ENCODE results near the gene MYH14. TPM values are rescaled to one million over a fixed set of nuclear protein-coding genes. Genes with fewer than 3 reads are reported as not detected.

MYH14 gene
- total RNA-seq, 1 experiment from 2014 or later: 0.84 TPM

DNA sequence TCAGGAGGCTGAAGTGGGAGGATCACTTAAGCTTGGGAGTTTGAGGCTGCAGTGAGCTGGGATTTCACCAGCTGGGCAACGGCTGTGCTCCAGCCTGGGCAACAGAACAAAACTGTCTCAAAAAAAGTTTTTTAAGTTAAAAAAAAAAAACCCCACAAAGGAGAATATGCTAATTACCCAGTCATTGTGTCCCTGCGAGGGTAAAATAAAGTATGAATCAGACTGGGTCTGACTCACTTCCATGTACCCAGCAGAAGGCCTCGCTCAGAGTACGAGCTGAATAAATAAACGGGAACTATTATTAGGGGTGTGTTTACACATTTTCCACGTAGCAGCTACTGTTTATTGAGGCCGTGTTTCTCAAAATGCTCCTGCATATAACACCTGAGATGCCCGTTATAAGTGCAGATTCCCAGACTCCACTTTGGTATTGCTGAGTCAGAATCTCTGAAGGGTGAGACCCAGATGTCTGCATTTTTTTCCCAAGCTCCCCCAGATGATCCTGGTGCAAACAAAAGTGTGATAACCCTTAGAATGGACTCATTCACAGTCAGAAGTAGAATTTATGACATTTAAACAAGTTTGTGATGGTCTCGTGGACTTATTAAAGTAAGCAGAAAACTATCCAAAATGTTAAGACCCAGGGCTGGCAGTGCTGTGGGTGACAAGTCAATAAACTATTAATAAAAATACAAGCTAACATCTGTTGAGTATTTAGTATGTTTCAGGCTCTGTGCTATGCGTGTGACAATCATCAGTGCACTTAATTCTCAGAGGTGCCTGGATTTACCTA lies 97.6 kb downstream of the MYH14 start:
- no peak overlapping the region for H3K27ac ChIP-seq (ENCODE audit: low read depth, low read length, poor library complexity, severe bottlenecking)

GRCh38 chr19:50301607-50301971 lies 98.2 kb downstream of the MYH14 start:
- no peak for DNase-seq (ENCODE audit: low spot score)
- no TSS peak for BruUV-seq (replicated peaks)
- POLR2A ChIA-PET (ENCODE audit: low non-redundant PET): no interaction called here
- TF ChIP-seq EZH2 (IDR thresholded peaks at IDR 0.05; ENCODE audit: borderline replicate concordance, low read depth, low read length, poor library complexity, severe bottlenecking): no peak
- TF ChIP-seq, protein P1, sequence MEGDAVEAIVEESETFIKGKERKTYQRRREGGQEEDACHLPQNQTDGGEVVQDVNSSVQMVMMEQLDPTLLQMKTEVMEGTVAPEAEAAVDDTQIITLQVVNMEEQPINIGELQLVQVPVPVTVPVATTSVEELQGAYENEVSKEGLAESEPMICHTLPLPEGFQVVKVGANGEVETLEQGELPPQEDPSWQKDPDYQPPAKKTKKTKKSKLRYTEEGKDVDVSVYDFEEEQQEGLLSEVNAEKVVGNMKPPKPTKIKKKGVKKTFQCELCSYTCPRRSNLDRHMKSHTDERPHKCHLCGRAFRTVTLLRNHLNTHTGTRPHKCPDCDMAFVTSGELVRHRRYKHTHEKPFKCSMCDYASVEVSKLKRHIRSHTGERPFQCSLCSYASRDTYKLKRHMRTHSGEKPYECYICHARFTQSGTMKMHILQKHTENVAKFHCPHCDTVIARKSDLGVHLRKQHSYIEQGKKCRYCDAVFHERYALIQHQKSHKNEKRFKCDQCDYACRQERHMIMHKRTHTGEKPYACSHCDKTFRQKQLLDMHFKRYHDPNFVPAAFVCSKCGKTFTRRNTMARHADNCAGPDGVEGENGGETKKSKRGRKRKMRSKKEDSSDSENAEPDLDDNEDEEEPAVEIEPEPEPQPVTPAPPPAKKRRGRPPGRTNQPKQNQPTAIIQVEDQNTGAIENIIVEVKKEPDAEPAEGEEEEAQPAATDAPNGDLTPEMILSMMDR (conservative IDR thresholded peaks at IDR 0.05; ENCODE audit: low read depth, low read length): no peak
- H3K9me3 ChIP-seq (ENCODE audit: low read depth, low read length, poor library complexity, severe bottlenecking): no peaks in the 10 kb centered on the region
- no peaks in the 10 kb centered on the region for H3K36me3 ChIP-seq (ENCODE audit: insufficient read depth, low read length, poor library complexity, severe bottlenecking)
- no peak overlapping the region for H3K4me3 ChIP-seq (ENCODE audit: low read depth, low read length, poor library complexity, severe bottlenecking)
- CTCF ChIA-PET: no interaction called here
- intact Hi-C loops (cut with micrococcal nuclease; ENCODE audit: unreplicated experiment): no loop called here
- no peaks in the 10 kb centered on the region for H3K27me3 ChIP-seq (replicated peaks; ENCODE audit: insufficient read depth, low read depth, low read length, poor library complexity)
- H3K4me1 ChIP-seq (ENCODE audit: insufficient read depth, low read length, poor library complexity, severe bottlenecking): no peaks in the 10 kb centered on the region
- H3K27ac ChIP-seq (ENCODE audit: low read depth, low read length, poor library complexity, severe bottlenecking): no peak overlapping the region

More for the DNA sequence above, 97.6 kb downstream of the MYH14 start:
- Histone ChIP-seq H3K4me3 (ENCODE audit: low read depth, low read length, poor library complexity, severe bottlenecking) (no peak overlapping the region), H3K36me3 (ENCODE audit: insufficient read depth, low read length, poor library complexity, severe bottlenecking) (no peaks in the 10 kb centered on the region), H3K4me1 (ENCODE audit: insufficient read depth, low read length, poor library complexity, severe bottlenecking) (no peaks in the 10 kb centered on the region), H3K9me3 (ENCODE audit: low read depth, low read length, poor library complexity, severe bottlenecking) (no peaks in the 10 kb centered on the region), H3K27me3 (replicated peaks; ENCODE audit: insufficient read depth, low read depth, low read length, poor library complexity) (no peaks in the 10 kb centered on the region)
- ChIA-PET CTCF (interaction anchor here (0.5 kb wide), 1 partner anchor 43 kb away, joined by 3 read pairs; no protein-coding TSS in a partner anchor), POLR2A (ENCODE audit: low non-redundant PET) (no interaction called here)
- TF ChIP-seq, protein P1 (conservative IDR thresholded peaks at IDR 0.05; ENCODE audit: low read depth, low read length): no peak
- no peak for TF ChIP-seq EZH2 (IDR thresholded peaks at IDR 0.05; ENCODE audit: borderline replicate concordance, low read depth, low read length, poor library complexity, severe bottlenecking)
- no TSS peak for BruUV-seq (replicated peaks)
- intact Hi-C loops (cut with micrococcal nuclease; ENCODE audit: unreplicated experiment): no loop called here
- peak; percentile 54 for DNase-seq (ENCODE audit: low spot score)

GRCh38 chr19:50303558-50303957 lies 100.1 kb downstream of the MYH14 start:
- H3K36me3 ChIP-seq (ENCODE audit: insufficient read depth, low read length, poor library complexity, severe bottlenecking): no peaks in the 10 kb centered on the region
- CTCF ChIA-PET: no interaction called here
- H3K9me3 ChIP-seq (ENCODE audit: low read depth, low read length, poor library complexity, severe bottlenecking): no peaks in the 10 kb centered on the region
- no peak overlapping the region for H3K4me3 ChIP-seq (ENCODE audit: low read depth, low read length, poor library complexity, severe bottlenecking)
- TF ChIP-seq EZH2 (IDR thresholded peaks at IDR 0.05; ENCODE audit: borderline replicate concordance, low read depth, low read length, poor library complexity, severe bottlenecking): no peak
- TF ChIP-seq, protein P1 (conservative IDR thresholded peaks at IDR 0.05; ENCODE audit: low read depth, low read length): no peak
- POLR2A ChIA-PET (ENCODE audit: low non-redundant PET): no interaction called here
- intact Hi-C loops (cut with micrococcal nuclease; ENCODE audit: unreplicated experiment): no loop called here
- H3K27me3 ChIP-seq (replicated peaks; ENCODE audit: insufficient read depth, low read depth, low read length, poor library complexity): no peaks in the 10 kb centered on the region
- no peaks in the 10 kb centered on the region for H3K4me1 ChIP-seq (ENCODE audit: insufficient read depth, low read length, poor library complexity, severe bottlenecking)
- H3K27ac ChIP-seq (ENCODE audit: low read depth, low read length, poor library complexity, severe bottlenecking): no peak overlapping the region
- BruUV-seq (replicated peaks): no TSS peak
- no peak for DNase-seq (ENCODE audit: low spot score)

Measured in A673 (cell line).